CD4-positive, alpha-beta T cell treated with Interleukin-6 for 4 hours (primary cell): Measurements from ENCODE around the gene ADAM17.
"Not testable (repeated sequence)": the region's sequence is repeated elsewhere in the genome, so short reads cannot be mapped to it uniquely, and the experiment has no call there.

ENCODE experiments used
- DNase-seq: peaks from one replicate; pipeline ENCODE4 v3.0.0-alpha.2; 2020; ENCODE audit warnings: mixed read lengths

Gene ADAM17

DNA sequence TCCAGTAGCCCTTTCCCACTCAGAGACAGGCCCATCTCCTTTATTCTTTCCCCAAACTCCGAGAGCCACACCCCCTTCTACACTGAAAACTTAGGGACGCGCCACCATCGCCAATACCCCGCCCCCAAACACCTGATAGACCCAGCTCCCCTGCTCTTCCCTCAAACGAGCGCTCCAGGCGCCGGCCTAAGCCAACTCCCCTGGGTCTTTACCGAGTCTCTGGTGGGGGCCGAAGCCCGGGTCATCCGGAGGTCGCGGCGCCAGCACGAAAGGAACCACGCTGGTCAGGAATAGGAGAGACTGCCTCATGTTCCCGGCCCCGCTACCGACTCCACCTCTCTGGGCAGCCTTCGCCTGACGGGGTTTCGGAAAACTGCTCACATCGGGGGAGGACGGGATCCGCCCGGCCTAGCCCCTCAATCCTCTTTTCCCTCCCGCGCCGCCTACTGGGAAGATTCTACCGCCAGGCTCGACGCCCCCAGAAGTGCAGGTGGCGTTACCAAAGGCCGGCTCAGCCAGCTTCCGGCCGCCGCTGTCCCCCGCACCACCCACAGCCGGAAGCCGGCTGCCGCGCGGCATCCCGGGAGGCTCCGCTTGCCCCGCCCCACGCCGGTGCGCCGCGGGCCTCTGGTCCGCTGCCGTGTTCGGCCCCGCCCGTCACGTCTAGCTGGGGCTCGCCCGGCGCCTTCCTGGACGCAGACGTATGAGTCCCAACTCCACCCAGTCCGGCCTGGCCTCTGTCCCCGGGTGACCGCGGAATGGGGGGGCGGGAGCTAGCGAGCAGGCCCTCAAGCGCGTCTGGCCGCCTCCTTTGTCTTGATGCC lies at the start of gene ADAM17:
ADAM17 (minus strand) TSS at position 534 of the 824 bp plus-strand sequence; CDS start at position 309, 225 bp downstream.
- DNase-seq, result peak; percentile 87

DNA sequence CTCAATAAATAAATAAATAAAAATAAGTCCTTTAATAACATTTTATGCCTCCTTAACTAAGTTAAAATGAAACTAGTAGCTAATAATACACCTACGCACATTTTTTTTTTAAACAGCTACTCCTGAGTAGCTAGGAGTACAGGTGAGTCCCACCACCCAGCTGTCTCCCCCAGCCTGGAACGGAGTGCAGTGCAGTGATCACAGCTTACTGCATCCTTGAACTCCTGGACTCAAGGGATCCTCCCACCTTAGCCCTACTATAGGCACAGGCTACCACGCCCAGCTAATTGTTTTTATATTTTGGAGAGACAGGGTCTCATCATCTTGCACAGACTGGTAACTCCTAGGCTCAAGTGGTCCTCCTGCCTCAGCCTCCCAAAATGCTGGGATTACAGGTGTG lies 46.8 kb upstream of the ADAM17 start:
- DNase-seq, result no peak

DNA sequence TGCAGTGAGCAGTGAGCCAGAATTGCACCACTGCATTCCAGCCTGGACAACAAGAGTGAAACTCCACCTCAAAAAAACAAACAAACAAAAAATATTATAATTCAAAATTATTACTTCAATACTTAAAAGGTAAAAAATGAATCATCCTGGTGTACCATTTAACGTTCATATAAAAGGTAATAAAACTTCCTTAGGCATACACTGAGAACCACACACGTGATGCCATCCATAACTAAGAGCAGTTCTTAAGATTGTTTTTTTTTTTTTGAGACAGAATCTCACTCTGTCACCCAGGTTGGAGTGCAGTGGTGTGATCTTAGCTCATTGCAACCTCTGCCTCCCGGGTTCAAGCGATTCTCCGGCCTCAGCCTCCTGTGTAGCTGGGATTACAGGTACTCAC lies 45.8 kb upstream of the ADAM17 start:
- no peak for DNase-seq

DNA sequence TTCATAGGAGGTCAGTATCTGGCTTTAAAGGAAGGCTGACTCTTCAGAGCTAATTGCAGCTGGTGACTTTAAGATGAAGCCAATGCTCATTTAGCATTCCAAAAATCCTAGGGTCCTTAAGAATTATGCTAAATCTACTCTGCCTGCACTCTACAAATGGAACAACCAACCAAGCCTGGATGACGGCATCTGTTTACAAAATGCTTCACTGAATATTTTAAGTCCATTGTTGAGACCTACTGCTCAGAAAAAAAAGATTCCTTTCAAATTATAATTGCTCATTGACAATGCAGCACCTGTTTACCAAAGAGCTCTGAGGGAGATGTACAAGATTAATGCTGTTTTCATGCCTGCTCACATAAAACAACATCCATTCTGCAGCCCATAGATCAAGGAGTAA lies 43.8 kb upstream of the ADAM17 start:
- DNase-seq, result no peak

DNA sequence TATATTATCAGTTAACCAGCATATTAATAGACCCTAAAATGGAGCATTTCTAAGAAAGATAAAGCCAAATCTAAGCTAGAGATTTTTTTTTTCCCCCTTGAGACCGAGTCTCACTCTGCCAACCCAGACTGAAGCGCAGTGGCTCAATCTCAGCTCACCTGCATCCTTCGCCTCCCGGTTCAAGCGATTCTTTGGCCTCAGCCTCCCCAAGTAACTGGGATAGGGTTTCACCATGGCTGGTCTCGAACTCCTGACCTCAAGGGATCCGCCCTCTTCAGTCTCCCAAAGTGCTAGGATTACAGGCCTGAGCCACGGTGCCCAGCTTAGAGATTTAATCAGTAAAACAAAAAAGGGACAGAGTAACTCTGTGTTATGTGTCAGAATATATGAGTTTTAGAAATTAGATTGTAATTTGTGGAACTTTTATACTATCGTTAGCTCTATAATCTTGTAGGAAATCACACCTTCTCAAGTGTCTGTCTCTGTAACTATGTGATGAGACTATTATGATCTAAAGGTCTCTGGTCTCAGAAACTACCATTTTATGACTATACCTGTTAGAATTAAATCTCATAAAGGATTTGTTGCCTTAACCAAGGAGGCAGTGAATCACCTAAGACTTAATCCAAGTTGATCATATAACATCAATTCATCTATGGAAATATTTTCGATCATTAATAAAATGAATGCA lies 41.1 kb upstream of the ADAM17 start:
- no peak for DNase-seq

DNA sequence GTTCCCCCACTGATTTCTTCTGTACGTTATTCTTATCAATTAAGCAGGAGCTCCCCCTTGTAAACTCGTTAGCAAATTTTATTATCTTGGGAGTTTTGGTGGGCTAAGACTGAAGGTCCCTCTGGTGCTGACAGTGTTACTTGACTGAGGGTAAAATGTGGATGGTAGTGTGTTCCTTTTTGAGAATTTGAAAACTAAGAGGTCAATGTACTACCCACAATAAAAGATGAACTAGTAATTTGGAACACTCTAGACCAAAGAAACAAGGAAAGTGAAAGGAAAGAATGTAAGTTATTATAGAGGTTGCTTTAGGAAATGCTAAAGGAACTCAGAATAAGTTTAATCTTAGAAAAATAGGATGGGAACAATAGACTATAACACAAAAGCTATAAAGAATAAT lies 40.1 kb upstream of the ADAM17 start:
- DNase-seq, result no peak

DNA sequence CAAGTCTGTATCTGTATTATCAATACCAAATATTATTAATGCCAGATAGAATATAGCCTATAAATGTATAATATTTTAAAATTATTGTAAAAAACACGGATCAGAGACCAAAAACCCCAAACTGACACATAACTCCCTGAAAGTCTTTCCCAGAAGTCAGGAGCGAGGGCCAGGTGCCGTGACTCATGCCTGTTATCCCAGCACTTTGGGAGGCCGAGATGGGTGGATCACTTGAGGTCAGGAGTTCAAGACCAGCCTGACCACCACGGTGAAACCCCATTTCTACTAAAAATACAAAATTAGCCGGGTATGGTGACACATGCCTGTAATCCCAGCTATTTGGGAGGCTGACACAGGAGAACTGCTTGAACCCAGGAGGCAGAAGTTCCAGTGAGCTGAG lies 39.6 kb upstream of the ADAM17 start:
- not testable (repeated sequence) for DNase-seq

DNA sequence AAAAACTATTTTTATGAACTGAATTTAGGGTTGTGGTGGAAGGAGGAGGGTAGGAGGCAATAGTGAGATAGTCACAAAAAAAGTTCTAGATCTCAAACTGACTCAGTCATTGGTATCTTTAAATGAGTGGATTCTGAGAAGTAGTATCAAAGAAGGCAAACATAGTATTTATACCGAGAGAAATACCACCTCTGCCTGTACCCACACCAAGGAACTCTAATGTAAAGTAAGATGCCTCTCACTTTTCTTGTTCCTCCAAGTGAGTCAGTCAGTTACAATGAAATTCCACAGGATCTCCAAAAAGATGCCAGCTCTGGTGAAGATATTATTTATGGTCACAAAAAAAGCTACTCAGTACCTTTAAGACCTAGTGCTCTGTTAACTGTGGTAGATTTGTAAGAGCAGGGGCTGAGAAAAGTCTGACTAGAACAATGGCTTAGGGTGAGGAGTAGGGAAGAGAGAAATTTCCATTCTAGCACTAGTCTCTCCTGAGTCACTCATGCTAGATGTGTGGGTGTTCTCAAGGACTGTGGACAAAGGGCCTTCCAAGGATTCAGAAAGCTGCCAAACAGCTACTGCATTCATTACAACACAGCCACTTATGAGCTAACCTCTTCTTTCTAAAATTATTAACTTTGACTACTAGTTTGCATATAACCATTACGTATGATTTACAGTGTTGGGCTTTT lies 38.9 kb upstream of the ADAM17 start:
- no peak for DNase-seq

DNA sequence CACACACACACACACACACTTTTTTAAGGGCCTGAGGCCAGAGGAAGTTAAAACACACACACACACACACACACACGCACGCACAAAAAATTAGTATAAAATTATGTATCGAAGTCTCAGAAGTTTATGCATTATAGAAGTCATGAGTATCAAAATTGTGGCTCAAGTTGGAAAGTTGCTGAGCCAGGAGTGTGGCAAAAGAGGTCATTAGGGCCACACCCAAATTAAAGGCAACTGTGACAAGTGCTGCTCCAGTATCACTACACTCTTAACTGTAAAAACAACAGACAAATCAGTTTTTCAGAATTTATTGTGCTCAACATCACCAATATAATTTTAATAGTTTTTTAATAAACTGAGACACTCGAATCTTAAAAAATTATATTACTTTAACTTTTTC lies 38.3 kb upstream of the ADAM17 start:
- no peak for DNase-seq

DNA sequence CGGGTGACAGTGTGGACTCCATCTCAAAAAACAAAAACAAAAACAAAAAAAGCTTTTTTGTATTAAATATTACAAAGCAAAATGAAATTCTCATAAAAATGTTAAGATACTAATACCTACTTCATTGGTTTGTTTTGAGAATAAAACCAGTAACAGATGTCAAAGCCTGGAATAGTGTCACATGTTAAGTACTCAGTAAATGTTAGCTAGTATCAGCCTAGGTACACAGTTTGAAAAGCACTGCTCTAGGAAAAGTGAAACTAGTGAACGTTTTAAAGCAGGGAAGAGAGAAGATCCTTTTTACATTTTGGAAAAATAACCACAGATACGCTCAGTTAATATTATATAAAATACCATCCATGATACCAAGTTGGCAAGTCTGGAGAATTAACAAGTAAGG lies 37.1 kb upstream of the ADAM17 start:
- DNase-seq, result no peak

DNA sequence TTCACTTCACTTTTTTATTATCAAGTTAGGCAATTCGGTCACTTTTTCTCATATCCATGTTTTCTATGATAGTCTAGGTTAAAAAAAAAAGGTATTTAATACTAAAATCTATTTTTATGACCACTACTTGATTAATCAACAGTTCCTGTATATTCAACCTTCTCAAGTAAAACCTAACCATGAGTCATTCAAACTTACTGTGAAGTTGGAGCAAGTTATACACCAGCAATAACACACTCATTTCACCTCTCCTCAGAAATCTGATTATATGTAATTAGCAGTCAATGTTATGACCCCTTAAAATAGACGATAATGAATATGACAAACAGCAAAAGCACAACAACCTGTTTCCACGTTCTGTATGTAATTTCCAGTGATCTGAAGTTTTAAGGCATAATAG lies 35.0 kb upstream of the ADAM17 start:
- no peak for DNase-seq

DNA sequence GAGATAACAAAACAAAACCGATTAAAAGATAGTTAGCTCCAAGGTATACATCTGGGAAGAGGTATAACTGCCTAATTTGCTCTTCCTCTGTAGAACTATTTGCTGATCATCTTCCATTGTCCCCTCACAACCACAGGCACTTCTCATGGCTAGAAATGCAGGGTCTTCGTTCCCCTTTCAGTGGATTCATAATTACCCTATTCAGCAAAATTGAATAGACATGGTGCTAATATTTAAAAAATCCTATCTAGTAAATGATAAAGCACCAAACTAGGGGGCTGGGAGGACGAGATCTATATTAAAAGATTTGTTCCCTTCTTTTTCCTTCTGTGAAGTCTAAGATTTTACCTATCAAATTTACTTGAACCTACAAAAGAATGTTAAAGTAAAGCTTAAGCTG lies 30.8 kb upstream of the ADAM17 start:
- no peak for DNase-seq

DNA sequence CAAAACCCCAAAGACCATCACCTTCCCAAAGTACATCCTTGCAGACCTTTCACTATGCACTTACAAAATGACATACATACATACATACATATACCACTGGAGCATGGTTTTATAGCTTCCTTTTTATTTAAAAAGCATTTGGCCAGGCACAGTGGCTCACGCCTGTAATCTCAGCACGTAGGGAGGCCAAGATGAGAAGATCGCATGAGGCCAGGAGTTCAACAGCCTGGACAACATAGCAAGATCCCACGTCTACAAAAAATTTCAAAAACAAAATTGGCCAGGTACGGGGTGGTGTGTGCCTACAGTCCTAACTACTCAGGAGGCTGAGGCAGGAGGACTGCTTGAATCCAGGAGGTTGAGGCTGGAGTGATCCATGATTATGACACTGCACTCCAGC lies 29.9 kb upstream of the ADAM17 start:
- DNase-seq, result no peak

DNA sequence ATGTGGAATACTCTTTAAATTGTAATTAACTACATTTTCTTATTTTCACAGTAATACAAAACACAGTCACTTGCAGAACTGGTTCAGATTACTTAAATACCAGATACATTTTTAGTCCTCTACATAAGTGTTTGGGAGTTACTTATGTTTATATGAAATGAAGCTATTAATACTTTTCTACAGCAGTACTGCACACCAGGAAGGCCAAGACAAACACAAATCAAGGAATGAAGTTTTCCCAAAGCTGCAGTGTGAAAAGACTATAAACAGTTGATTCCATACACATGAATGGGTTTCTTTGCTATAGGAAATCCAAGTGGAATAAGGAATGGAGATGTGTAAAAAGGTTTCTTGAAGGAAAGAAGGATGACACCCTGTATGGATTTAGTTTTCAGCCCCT lies 29.3 kb upstream of the ADAM17 start:
- not testable (repeated sequence) for DNase-seq

DNA sequence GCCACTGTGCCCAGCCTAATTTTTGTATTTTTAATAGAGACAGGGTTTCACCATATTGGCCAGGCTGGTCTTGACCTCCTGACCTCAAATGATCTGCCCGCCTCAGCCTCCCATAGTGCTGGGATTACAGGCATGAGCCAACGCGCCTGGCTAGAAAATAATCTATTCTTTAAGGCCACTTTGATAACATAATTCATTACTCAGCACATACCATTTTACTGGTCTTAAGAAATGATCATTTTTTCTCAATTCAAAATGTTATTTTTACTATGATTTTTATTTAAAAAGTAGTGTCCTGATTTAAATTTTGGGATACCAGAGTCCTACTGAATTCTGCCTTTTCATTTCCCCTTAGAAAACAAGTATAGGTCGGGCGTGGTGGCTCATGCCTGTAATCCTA lies 27.0 kb upstream of the ADAM17 start:
- no peak for DNase-seq

DNA sequence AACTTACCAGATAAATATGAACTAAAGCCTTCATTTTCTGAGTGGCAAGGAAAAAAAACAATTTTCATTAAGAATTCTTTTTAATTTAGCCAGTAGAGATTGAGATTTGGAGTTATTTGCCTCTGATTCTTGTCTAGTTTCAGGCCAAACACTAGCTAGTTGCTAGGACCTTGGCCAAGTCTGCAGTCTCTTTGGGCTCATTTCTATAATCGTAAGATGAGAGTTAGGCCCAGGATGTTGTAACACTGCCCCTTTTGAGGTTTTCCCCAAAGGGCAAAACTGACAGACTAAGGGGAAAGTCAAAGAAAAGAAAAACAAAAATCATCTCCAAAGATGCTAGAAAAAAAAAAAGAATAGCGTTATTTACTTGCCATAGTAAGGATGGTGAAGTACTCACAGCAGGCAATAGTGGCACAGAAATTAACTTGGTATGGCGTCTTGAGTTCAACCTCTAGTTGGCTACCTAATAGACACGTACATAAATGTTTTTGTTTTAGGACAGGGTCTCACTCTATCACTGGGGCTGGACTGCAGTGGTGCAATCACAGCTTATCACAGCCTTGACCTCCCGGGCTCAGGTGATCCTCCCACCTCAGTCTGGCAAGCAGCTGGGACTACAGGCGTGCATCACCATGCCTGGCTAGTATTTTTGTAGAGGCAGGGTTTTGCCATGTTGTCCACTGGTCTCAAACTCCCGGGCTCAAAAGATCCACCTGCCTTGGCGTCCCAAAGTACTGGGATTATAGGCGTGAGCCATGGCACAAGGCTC lies 23.0 kb upstream of the ADAM17 start:
- DNase-seq, result no peak

DNA sequence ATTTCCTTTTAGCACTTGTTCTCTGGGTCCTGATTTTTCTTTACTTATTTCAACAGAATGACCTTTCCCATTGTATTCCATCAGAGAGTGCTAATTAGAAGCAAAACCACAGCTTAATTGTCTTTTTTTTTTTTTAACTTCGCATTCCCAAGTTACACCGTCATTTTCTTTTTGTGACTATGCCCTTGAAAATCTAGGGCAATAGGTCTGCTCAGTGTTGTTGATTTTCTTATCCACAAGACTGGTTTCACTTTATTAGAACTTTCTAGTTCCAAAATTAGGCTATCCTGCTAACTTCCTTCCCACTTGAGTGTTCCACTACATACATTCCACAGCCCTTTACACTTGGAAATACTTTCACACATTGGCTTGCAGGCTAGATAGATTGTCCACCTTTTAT lies 18.7 kb upstream of the ADAM17 start:
- no peak for DNase-seq

DNA sequence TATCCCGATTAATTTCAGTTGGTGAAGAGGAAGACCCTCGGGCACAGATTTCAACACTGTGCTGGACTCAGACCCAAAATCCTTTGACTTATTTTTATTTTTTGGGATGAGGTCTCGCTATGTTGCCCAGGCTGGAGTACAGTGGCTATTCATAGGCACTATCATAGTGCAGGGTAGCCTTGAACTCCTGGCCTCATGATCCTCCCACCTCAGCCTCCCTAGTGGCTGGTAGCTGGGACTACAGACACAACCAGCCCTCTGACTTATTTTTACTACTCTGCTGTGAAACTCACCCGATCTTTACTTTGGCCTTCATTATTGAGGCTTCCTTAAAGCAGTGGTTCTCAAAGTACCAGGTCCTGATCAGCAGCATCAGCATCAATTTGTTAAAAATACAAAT lies 18.2 kb upstream of the ADAM17 start:
- no peak for DNase-seq

DNA sequence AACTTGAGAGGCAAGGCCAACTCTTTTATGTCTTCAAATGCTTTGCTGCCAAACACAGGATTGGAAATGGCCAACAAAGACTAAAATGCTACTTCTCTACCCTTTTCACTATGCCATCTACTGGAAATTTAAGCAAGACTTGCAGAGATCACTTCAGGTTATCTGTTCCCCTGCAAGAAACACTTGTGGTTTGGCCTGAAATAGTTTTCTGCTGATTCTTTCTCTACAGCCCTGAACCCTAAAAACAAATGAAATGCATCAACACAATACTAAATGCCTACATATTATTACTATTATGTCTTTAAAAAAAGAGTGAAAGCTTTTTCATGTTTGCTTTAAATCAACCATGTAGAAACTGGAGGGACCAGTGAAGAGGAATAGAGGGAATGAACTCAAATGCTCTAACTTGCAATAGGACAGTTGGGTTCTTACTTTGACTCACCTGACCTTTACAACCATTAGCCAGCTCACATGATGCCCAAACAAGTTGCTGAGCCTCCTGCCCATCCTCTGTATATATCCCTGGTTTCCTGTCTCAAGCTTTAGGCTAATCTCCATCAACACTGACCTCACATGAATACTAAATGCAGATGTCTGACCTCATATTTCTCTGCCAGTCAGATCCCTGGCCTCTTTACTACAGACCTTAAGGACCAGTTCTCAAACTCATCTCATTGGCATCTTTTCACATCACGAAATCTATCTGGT lies 17.5 kb upstream of the ADAM17 start:
- no peak for DNase-seq

DNA sequence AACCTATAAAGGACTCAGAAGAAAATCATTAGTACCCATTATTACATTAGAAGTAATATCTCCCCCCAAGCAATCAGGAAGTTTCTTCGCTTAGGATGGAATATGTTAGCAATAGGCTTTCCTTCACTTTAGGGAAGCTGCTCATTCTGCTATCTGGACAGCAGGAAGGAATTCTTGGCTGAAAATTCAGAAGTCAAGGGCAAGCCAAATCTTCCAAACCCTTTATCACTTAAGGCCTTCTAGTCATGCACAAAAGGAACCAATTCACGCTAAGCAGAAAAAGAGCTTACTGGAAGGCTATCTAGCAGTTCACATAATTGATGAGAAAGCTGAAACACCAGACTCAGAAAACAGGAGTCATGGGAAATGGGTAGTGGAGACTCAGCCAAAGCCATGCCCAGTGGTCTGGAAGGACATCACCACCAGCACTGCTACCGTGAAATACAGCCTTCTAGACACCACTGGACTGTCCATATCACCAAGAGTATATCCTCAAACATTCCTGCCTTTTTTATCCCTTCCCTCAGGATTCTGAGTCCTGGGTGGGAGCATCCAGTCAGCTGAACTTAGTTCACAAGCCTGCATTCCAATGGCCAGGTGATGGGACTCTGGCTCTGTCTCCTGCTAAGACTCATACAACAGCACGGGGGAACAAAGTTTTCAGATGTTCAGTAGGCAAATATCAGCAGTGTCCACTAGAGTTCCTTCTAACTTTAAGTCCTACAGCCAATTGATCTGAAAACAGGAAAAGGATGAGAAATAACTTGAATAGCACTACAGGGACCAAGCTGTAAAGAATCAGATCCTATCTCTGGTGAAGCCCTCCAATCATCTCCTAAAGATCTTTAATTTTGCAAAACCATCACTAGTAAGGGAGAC lies 14.8 kb upstream of the ADAM17 start:
- DNase-seq, result no peak

DNA sequence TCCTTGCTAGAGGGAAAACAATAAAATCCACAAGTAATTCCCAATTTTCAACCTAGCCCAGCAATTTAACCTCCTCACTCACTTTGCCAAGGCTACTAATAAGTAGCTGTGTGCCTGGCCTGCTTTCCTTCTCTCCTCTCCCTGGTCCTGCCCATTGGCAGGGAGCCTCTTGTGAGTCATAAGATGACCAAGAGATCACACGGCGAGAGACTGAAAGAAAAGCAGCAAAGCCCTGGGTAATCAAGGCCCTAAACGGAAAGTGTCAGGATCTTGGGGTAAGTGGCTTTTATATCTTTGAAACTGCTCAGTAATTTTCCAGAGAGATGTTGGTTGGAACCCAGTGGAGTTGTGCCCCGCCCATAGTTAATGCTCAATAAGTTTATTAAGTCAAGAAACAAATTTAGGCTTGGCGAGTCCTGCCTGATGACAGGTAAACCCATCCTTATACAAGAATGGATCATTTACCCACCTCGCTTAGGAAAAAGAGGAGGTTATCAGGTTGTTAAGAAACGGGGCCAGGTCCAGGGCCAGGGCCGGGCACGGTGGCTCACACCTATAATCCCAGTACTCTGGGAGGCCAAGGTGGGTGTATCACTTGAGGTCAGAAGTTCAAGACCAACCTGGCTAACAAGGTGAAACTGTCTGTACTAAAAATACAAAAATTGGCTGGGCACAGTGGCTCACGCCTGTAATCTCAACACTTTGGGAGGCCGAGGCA lies 10.0 kb upstream of the ADAM17 start:
- DNase-seq, result no peak
